OCI-LY7 (cell line): Measurements from ENCODE around the gene RHBDL2.
"Not testable (repeated sequence)": the region's sequence is repeated elsewhere in the genome, so short reads cannot be mapped to it uniquely, and the experiment has no call there.

Source experiments
- EZH2phosphoT487 ChIP-seq: fragments of 200-600 bp; sonication (generic); IDR thresholded peaks from 2 replicates; pipeline ENCODE4 v1.6.1; 2018; ENCODE audit warnings: low read depth, borderline replicate concordance, mild to moderate bottlenecking, mixed run types, antibody characterized with exemption, low read length, moderate library complexity, mixed read lengths
- TF ChIP-seq, protein P1 (sequence below): fragments of 200-600 bp; sonication (generic); conservative IDR thresholded peaks from 2 replicates; pipeline ENCODE4 v1.5.1; 2014; ENCODE audit warnings: mild to moderate bottlenecking, antibody characterized with exemption, low read length, moderate library complexity, mixed read lengths

DNA sequence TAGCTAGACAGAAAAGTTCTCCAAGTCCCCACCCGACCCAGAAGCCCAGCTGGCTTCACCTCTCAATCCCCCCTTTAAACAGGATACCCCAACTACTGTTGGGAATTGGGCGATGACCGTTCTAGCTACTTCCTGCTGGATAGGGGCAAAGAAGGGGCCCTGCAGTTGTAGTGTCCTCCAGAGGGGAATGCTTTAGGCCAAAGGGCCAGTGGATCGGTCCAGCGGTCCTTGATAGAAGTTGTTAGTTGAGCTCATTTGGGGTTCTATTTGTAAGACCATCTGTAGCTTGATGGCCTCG is 36.6 kb upstream of the RHBDL2 start:
- TF ChIP-seq, protein P1, sequence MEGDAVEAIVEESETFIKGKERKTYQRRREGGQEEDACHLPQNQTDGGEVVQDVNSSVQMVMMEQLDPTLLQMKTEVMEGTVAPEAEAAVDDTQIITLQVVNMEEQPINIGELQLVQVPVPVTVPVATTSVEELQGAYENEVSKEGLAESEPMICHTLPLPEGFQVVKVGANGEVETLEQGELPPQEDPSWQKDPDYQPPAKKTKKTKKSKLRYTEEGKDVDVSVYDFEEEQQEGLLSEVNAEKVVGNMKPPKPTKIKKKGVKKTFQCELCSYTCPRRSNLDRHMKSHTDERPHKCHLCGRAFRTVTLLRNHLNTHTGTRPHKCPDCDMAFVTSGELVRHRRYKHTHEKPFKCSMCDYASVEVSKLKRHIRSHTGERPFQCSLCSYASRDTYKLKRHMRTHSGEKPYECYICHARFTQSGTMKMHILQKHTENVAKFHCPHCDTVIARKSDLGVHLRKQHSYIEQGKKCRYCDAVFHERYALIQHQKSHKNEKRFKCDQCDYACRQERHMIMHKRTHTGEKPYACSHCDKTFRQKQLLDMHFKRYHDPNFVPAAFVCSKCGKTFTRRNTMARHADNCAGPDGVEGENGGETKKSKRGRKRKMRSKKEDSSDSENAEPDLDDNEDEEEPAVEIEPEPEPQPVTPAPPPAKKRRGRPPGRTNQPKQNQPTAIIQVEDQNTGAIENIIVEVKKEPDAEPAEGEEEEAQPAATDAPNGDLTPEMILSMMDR, result not testable (repeated sequence)
- TF ChIP-seq EZH2phosphoT487, result not testable (repeated sequence)
